IPS-18a (cell line): ENCODE results near the gene DUSP8.

Experiments
- H3K27ac ChIP-seq: one replicate; pipeline ENCODE4 v1.5.1; 2013; ENCODE audit warnings: low read length
- H3K27me3 ChIP-seq: one replicate; pipeline ENCODE4 v1.6.1; 2013; ENCODE audit warnings: mild to moderate bottlenecking, low read length; ENCODE audit not compliant: control insufficient read depth, insufficient read depth
- H3K36me3 ChIP-seq: one replicate; pipeline ENCODE4 v1.6.1; 2013; ENCODE audit warnings: low read depth, low read length; ENCODE audit not compliant: control insufficient read depth
- H3K4me1 ChIP-seq: one replicate; pipeline ENCODE4 v1.6.1; 2013; ENCODE audit warnings: low read depth, low read length; ENCODE audit not compliant: control insufficient read depth
- H3K4me3 ChIP-seq: one replicate; pipeline ENCODE4 v1.5.1; 2013; ENCODE audit warnings: low read length
- H3K9ac ChIP-seq: one replicate; pipeline ENCODE4 v1.6.1; 2013; ENCODE audit warnings: mild to moderate bottlenecking, low read length, moderate library complexity
- H3K9me3 ChIP-seq: one replicate; pipeline ENCODE4 v1.6.1; 2013; ENCODE audit warnings: low read depth, low read length; ENCODE audit not compliant: control insufficient read depth

DUSP8 gene

GRCh38 chr11:1522081-1522424 lies 50.0 kb downstream of the DUSP8 start:
- no peak overlapping the region for H3K4me3 ChIP-seq
- no peaks in the 10 kb centered on the region for H3K9me3 ChIP-seq
- H3K27me3 ChIP-seq = no peaks in the 10 kb centered on the region
- H3K4me1 ChIP-seq = no peaks in the 10 kb centered on the region
- no peaks in the 10 kb centered on the region for H3K36me3 ChIP-seq
- H3K9ac ChIP-seq = no peak overlapping the region
- no peak overlapping the region for H3K27ac ChIP-seq

DNA sequence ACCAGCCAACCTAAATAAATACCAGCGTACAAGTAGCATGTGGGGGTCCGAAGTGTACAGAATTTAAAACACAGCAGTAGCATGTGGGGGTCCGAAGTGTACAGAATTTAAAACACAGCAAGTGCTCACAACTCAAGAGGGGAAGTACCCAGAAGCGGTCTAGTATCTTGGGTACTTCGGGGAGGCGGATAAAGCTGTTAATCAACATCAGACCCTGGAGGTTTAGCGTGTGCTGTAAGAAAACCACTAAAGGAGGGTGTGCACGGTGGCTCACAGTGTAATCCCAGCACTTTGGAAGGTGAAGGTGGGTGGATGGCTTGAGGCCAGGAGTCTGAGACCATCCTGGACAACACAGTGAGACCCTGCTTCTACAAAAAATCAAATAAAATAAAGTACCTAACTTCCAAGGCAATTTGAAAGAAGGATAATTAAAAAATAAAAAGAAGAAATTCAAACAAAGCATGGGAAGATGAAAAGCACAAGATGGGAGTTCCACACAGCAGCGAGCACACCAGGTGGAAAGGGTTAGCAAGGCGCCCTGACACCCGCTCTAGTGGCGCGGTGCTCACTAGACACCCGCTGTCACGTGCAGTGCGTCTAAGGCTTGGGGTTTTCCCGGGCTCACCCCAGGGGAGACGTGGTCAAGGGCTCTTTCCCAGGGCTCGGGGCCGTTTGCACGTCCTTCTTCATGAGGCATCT lies 50.5 kb downstream of the DUSP8 start:
- Histone ChIP-seq H3K4me3 (no peak overlapping the region), H3K4me1 (no peaks in the 10 kb centered on the region), H3K9ac (no peak overlapping the region), H3K36me3 (no peaks in the 10 kb centered on the region), H3K9me3 (no peaks in the 10 kb centered on the region), H3K27ac (no peak overlapping the region), H3K27me3 (no peaks in the 10 kb centered on the region)

DNA sequence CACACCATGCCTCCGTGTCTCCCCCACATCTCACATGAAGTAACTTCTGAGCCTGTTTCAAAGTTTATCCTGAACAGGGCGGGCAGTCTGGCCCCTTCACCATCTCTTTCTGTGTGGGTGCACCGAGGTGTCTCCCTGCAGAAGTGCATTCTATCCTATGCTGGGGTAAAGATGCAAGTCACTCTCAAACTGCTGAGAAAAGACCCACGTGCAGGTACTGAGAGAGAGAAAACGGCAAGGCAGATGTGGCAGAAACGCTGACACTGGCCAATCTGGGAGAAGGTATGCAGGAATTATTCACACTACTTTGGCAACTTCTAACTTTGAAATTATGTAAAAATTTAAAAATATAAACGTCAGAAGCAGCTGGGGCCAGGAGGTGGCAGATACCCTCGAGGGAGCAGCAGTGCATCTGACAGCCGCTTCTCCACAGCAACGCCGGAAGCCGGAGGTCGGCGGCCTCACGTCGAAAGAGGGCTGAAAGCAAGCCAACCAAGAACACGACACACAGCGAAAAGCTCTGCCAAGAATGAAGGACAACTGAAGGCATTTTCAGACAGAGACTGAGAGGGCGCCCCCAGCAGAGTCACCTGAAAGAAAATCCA lies 51.3 kb downstream of the DUSP8 start:
- Histone ChIP-seq H3K9me3 (no peaks in the 10 kb centered on the region), H3K9ac (no peak overlapping the region), H3K27ac (no peak overlapping the region), H3K27me3 (no peaks in the 10 kb centered on the region), H3K4me3 (no peak overlapping the region), H3K4me1 (no peaks in the 10 kb centered on the region), H3K36me3 (no peaks in the 10 kb centered on the region)

- peaks cover 2% of the 10 kb centered on the region for H3K4me1 ChIP-seq
- H3K9me3 ChIP-seq = no peaks in the 10 kb centered on the region
- H3K27me3 ChIP-seq = no peaks in the 10 kb centered on the region
- H3K36me3 ChIP-seq = no peaks in the 10 kb centered on the region
- H3K27ac ChIP-seq = no peak overlapping the region
- no peak overlapping the region for H3K9ac ChIP-seq
- H3K4me3 ChIP-seq = no peak overlapping the region
Observed at GRCh38 chr11:1520209-1520662, 51.8 kb downstream of the DUSP8 start.

GRCh38 chr11:1519028-1520010 lies 52.8 kb downstream of the DUSP8 start:
- H3K4me3 ChIP-seq = no peak overlapping the region
- H3K9ac ChIP-seq = no peak overlapping the region
- H3K4me1 ChIP-seq = peaks cover 4% of the 10 kb centered on the region
- no peaks in the 10 kb centered on the region for H3K36me3 ChIP-seq
- no peaks in the 10 kb centered on the region for H3K27me3 ChIP-seq
- no peak overlapping the region for H3K27ac ChIP-seq
- H3K9me3 ChIP-seq = no peaks in the 10 kb centered on the region

GRCh38 chr11:1518301-1518700 lies 53.8 kb downstream of the DUSP8 start:
- Histone ChIP-seq H3K27ac (no peak overlapping the region), H3K9ac (no peak overlapping the region), H3K9me3 (no peaks in the 10 kb centered on the region), H3K27me3 (no peaks in the 10 kb centered on the region), H3K4me3 (no peak overlapping the region), H3K4me1 (peaks cover 4% of the 10 kb centered on the region), H3K36me3 (no peaks in the 10 kb centered on the region)

DNA sequence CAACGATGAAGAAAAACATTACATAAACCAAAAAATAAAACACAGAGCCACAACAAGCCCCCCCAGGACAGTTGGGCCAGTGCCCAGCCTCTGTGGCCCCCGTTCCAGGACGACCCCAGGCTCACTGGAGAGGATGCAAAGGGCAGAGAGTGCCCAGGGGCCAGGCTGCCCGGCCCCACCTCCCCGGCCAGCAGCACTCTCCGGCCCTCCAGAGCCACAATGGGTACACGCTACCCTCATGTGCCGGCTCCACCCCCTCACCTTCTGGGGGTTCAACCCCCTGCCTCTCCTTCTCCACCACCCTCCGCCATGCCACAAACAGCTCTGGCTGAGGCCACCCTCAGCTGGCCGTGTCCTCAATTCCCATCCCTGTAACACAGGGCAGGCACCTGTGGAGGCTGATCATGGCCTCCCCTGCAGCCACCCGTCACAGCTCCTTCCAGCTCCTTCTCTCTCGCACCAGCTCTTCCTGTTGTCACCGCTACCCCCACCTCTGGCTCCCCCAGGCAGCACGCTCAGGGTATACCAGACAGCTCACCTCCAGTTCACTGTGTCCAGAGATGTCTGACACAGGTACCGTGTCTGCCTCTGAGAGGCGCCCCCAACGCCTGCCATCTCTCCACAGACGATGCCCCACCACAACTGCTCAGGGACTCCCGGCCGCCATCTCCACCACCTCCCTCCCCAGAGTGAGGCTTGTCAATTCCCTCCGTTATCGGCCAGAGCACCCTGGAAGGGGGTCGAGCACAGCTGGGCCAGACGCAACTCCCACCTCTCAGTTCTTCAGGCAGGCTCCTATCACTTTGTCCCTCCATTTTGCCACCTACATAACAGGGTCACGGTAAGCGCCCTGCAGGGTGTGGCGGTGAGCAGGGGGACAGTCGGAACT lies 54.7 kb downstream of the DUSP8 start:
- Histone ChIP-seq H3K4me1 (peaks cover 9% of the 10 kb centered on the region), H3K9ac (no peak overlapping the region), H3K4me3 (no peak overlapping the region), H3K27me3 (no peaks in the 10 kb centered on the region), H3K9me3 (no peaks in the 10 kb centered on the region), H3K27ac (no peak overlapping the region), H3K36me3 (no peaks in the 10 kb centered on the region)

DNA sequence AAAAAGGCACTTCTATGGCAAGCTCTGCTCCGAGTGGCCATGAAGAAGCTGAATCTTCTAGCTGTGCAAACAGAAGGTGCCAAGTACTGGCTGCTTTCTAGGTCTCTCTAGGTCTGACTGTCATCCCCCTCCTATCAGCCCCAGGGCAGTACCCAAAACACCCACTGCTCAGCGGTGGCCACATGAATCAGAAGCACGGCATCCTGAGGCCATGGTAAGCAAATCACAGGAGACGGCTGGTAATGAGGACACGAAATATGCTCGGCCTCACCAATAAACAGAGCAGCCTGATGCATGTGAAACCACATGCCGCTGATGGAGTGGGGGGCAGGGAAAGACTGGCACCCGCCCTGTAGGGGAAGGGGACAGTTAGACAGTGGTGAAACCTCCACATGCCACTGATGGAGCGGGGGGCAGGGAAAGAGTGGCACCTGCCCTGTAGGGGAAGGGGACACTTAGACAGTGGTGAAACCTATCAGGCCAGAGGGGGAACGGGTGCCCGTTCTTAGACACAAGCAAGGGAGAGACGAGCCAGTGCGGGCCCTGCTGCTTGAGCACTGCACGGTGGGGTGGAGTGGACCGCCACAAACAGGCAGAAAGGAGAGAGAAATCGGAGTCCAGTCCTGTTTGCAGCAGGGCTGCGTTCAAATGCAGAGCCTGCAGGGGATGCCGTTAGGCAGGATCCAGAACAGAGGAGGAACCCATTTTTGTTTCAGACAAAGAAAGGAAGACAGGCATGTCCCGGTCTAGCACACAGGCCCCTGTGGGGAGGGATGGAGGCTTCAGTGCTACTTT lies 55.6 kb downstream of the DUSP8 start:
- Histone ChIP-seq H3K27me3 (no peaks in the 10 kb centered on the region), H3K4me1 (peaks cover 9% of the 10 kb centered on the region), H3K9ac (no peak overlapping the region), H3K4me3 (no peak overlapping the region), H3K9me3 (no peaks in the 10 kb centered on the region), H3K27ac (no peak overlapping the region), H3K36me3 (no peaks in the 10 kb centered on the region)

DNA sequence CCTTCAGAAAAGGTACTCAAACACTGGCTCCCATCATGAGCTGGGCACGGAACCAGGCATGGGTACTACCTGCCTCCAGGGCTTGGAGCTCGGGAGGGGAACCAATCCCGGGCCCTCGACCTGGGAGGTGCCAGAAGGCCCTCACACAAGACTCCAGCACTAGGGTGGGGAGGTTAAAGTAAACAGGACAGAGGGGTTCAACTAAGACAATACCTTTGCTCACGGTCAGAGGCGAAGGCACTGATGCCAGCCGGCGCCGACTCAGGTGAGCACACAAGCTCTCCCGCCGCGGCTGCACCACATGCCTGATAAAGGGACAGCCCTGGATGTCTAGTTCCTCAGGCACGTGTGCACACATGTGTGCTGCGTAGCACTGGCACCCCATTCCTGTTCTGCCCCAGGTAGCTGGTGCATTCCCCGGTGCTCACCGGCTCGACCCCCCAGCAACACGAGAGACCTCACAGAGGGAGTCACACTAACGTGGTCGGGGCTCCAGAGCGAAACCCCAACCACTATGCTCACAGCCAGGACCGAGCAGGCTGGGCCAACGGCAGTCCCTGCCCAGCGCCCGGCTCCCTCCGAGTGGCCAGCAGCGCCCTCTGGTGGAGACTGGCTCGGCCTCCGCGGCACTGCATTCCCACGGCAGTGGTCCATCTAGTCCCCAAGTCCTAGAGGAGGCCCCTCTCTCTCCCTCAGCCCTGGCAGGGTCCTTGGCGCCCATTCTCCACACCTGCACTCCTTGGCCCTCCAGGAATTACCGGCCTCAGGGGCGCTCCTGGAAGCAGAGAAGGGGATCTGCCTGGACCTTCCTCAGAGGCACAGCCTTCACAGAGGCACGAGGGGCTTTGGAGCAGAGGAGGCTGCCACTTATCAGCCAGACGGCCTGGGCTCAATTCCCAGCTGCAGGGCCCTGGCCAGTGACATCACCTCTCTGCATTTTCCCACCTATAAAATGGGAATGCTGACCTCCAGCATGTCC lies 56.7 kb downstream of the DUSP8 start:
- Histone ChIP-seq H3K4me1 (peaks cover 9% of the 10 kb centered on the region), H3K36me3 (no peaks in the 10 kb centered on the region), H3K27me3 (no peaks in the 10 kb centered on the region), H3K4me3 (no peak overlapping the region), H3K9ac (no peak overlapping the region), H3K27ac (no peak overlapping the region), H3K9me3 (no peaks in the 10 kb centered on the region)
